K562 (cell line): ENCODE data around the gene RERE. TPM values are rescaled to one million over a fixed set of nuclear protein-coding genes. Genes with fewer than 3 reads are reported as not detected.

Experiments used
- ATF1 ChIP-seq, 2 experiments: fragments of 450-650 bp in 1 of 2; IDR thresholded peaks; 2 replicates each; pipeline ENCODE4 v1.6.1; 2016; ENCODE audit warnings: missing compliant biosample characterization in 1 of 2, missing genetic modification characterization in 1 of 2
- DPF2 ChIP-seq: fragments of 450-650 bp; IDR thresholded peaks from 2 replicates; pipeline ENCODE4 v1.6.1; 2016
- ELF1 ChIP-seq: fragments of 200-800 bp; sonication (Bioruptor generic); IDR thresholded peaks from 2 replicates; pipeline ENCODE4 v1.6.1; 2016; ENCODE audit warnings: missing genetic modification characterization, missing compliant biosample characterization
- ELF2 ChIP-seq: fragments of 250-450 bp; sonication (Bioruptor Pico); IDR thresholded peaks from 2 replicates; pipeline ENCODE4 v1.5.0; 2021; ENCODE audit warnings: mild to moderate bottlenecking
- NBN ChIP-seq: fragments of 450-650 bp; IDR thresholded peaks from 2 replicates; pipeline ENCODE4 v1.6.1; 2016; ENCODE audit warnings: low read depth, mild to moderate bottlenecking
- NCOA2 ChIP-seq, 2 experiments: fragments of 450-650 bp; IDR thresholded peaks; 2 replicates each; pipeline ENCODE4 v1.6.1; 2018; ENCODE audit warnings: mild to moderate bottlenecking in 2 of 2, moderate library complexity in 1 of 2; ENCODE audit not compliant: partially characterized antibody in 2 of 2
- RBM25 ChIP-seq: fragments of 200-400 bp; formaldehyde crosslinking; IDR thresholded peaks from 2 replicates; pipeline ENCODE4 v1.6.1; 2018; ENCODE audit warnings: low read length, low read depth, moderate library complexity; ENCODE audit not compliant: severe bottlenecking
- SAP30 ChIP-seq: fragments of 200-600 bp; sonication (generic); IDR thresholded peaks from 2 replicates; pipeline ENCODE4 v1.6.1; 2012; ENCODE audit warnings: borderline replicate concordance, low read depth, mild to moderate bottlenecking, moderate library complexity, low read length, control low read depth, inconsistent platforms; ENCODE audit not compliant: insufficient read depth, poor library complexity, severe bottlenecking
- TAF9B ChIP-seq: fragments of 450-650 bp; IDR thresholded peaks from 2 replicates; pipeline ENCODE4 v1.6.1; 2018; ENCODE audit warnings: mild to moderate bottlenecking; ENCODE audit not compliant: partially characterized antibody
- ZMIZ1 ChIP-seq, 2 experiments: fragments of 150-350 bp in 1 of 2; IDR thresholded peaks; 2 replicates each; pipeline ENCODE4 v1.6.1; 2012 to 2016; ENCODE audit warnings: low read depth in 2 of 2, low read length in 2 of 2, mild to moderate bottlenecking in 1 of 2, moderate library complexity in 1 of 2
- ZNF24 ChIP-seq: fragments of 450-650 bp; IDR thresholded peaks from 2 replicates; pipeline ENCODE4 v1.6.1; 2016
- ZNF263 ChIP-seq: sonication (generic); formaldehyde crosslinking; IDR thresholded peaks from 2 replicates; pipeline ENCODE4 v1.8.0; 2022; ENCODE audit warnings: mild to moderate bottlenecking, missing genetic modification reagents, borderline replicate concordance
- ZNF445 ChIP-seq: fragments of 250-450 bp; sonication (Bioruptor Pico); IDR thresholded peaks from 2 replicates; pipeline ENCODE4 v1.4.0; 2020; ENCODE audit warnings: low read depth, mild to moderate bottlenecking, moderate library complexity
- ZNF644 ChIP-seq: fragments of 200-800 bp; sonication (Bioruptor generic); IDR thresholded peaks from 2 replicates; pipeline ENCODE4 v1.6.1; 2016; ENCODE audit warnings: low read depth, missing genetic modification characterization, missing compliant biosample characterization
- polyA plus RNA-seq, 8 experiments: library from polyadenylated mRNA; depleted of rRNA in 4 of 8; stranded (reverse) in 5 of 8; unstranded in 3 of 8; fragments of >200 nt; fragmentation: Nextera tagmentation in 2 of 8; fragmentation: Illumina TruSeq in 1 of 8; extraction: Ambion mirVana in 2 of 8; extraction: Trizol in 1 of 8; gene quantifications; 2 replicates each; pipeline versions ENCODE4 v1.2.1 to v1.2.3, GENCODE V29; 2011 to 2014; ENCODE audit warnings: inconsistent platforms in 1 of 8, missing spikeins in 1 of 8
- total RNA-seq, 7 experiments: library from RNA; depleted of rRNA in 6 of 7; stranded (reverse); fragments of >200 nt in 6 of 7; fragmentation: Illumina TruSeq in 2 of 7; extraction: Trizol in 2 of 7; gene quantifications; 2 replicates each; pipeline versions ENCODE4 v1.2.1 to v1.2.3, GENCODE V29; 2011 to 2021; ENCODE audit warnings: low replicate concordance in 1 of 7
- TF ChIP-seq, protein P1 (sequence below): fragments of 200-800 bp; sonication (Bioruptor generic); IDR thresholded peaks from 2 replicates; pipeline ENCODE4 v1.6.1; 2017; ENCODE audit warnings: missing genetic modification characterization, missing compliant biosample characterization
- TF ChIP-seq, protein P2 (sequence below): fragments of 250-450 bp; sonication (Bioruptor Pico); IDR thresholded peaks from 2 replicates; pipeline ENCODE4 v1.5.0; 2021; ENCODE audit warnings: mild to moderate bottlenecking, borderline replicate concordance
- TF ChIP-seq, protein P3 (sequence below): sonication (generic); formaldehyde crosslinking; IDR thresholded peaks from 2 replicates; pipeline ENCODE4 v1.8.0; 2022; ENCODE audit warnings: mild to moderate bottlenecking, missing genetic modification reagents

The RERE gene
- total and polyA plus RNA-seq, 9 of the 15 experiments (the other 6 are each of a cell fraction or from before 2014, with no cell fraction given), result 3.0 to 51.5 (median 13.4) TPM

GRCh38 chr1:8520483-8520966, 296.9 kb downstream of the RERE start (continued):
- TF ChIP-seq, protein P1, sequence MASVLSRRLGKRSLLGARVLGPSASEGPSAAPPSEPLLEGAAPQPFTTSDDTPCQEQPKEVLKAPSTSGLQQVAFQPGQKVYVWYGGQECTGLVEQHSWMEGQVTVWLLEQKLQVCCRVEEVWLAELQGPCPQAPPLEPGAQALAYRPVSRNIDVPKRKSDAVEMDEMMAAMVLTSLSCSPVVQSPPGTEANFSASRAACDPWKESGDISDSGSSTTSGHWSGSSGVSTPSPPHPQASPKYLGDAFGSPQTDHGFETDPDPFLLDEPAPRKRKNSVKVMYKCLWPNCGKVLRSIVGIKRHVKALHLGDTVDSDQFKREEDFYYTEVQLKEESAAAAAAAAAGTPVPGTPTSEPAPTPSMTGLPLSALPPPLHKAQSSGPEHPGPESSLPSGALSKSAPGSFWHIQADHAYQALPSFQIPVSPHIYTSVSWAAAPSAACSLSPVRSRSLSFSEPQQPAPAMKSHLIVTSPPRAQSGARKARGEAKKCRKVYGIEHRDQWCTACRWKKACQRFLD, result 0 out of 2 replicates have a peak, but pooled peaks have one; percentile 4
- no peak for TF ChIP-seq NBN
- TF ChIP-seq TAF9B, result no peak
- TF ChIP-seq ZMIZ1 (IDR thresholded peaks at IDR 0.05; ENCODE audit: low read depth in 2 of 2, low read length in 2 of 2), result 0 out of 4 replicates have a peak, but pooled peaks of 1 of the 2 experiments have one; percentile 11
- TF ChIP-seq NCOA2 (IDR thresholded peaks at IDR 0.05; ENCODE audit: partially characterized antibody in 2 of 2), result no peak
- TF ChIP-seq ELF1 (tag), result no peak
- no peak for TF ChIP-seq ZNF24
- TF ChIP-seq, protein P2, sequence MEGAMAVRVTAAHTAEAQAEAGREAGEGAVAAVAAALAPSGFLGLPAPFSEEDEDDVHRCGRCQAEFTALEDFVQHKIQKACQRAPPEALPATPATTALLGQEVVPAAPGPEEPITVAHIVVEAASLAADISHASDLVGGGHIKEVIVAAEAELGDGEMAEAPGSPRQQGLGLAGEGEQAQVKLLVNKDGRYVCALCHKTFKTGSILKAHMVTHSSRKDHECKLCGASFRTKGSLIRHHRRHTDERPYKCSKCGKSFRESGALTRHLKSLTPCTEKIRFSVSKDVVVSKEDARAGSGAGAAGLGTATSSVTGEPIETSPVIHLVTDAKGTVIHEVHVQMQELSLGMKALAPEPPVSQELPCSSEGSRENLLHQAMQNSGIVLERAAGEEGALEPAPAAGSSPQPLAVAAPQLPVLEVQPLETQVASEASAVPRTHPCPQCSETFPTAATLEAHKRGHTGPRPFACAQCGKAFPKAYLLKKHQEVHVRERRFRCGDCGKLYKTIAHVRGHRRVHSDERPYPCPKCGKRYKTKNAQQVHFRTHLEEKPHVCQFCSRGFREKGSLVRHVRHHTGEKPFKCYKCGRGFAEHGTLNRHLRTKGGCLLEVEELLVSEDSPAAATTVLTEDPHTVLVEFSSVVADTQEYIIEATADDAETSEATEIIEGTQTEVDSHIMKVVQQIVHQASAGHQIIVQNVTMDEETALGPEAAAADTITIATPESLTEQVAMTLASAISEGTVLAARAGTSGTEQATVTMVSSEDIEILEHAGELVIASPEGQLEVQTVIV (CRISPR knock-in tag), result no peak
- TF ChIP-seq ZNF263 (CRISPR knock-in tag), result no peak
- peak; percentile 31; the same call in 1 of the 2 replicates for TF ChIP-seq ZNF644 (tag)
- peak; percentile 68; the same call in 1 of the 2 replicates for TF ChIP-seq DPF2
- no peak for TF ChIP-seq ATF1 (CRISPR knock-in tag; IDR thresholded peaks at IDR 0.05)
- peak; percentile 75 for TF ChIP-seq ATF1 (tag; IDR thresholded peaks at IDR 0.05)
- TF ChIP-seq ZNF445 (CRISPR knock-in tag), result no peak
- no peak for TF ChIP-seq SAP30
- TF ChIP-seq, protein P3, sequence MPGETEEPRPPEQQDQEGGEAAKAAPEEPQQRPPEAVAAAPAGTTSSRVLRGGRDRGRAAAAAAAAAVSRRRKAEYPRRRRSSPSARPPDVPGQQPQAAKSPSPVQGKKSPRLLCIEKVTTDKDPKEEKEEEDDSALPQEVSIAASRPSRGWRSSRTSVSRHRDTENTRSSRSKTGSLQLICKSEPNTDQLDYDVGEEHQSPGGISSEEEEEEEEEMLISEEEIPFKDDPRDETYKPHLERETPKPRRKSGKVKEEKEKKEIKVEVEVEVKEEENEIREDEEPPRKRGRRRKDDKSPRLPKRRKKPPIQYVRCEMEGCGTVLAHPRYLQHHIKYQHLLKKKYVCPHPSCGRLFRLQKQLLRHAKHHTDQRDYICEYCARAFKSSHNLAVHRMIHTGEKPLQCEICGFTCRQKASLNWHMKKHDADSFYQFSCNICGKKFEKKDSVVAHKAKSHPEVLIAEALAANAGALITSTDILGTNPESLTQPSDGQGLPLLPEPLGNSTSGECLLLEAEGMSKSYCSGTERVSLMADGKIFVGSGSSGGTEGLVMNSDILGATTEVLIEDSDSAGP, result no peak
- no peak for TF ChIP-seq ELF2 (CRISPR knock-in tag)
- TF ChIP-seq RBM25, result no peak
